Measurements from ENCODE around the gene TAS2R38. TPM values are rescaled to one million over a fixed set of nuclear protein-coding genes. Genes with fewer than 3 reads are reported as not detected.

The TAS2R38 gene
- total RNA-seq, 1 experiment from 2014 or later: not detected

- RAD21 ChIA-PET (ENCODE audit: low non-redundant PET in 1 of 2, low total read pairs in 2 of 2, uncharacterized antibody in 2 of 2, unreplicated experiment in 2 of 2): no interaction called here
- no peak for TF ChIP-seq SP1 (IDR thresholded peaks at IDR 0.05; ENCODE audit: low read depth)
- Histone ChIP-seq H3K27ac (ENCODE audit: low read depth, low read length) (no peak overlapping the region), H3K4me3 (replicated peaks in 1 of 2; ENCODE audit: low read depth in 1 of 2, low read length in 2 of 2) (no peak overlapping the region), H3K4me1 (ENCODE audit: control insufficient read depth in 1 of 2, insufficient read depth in 2 of 2, low read length in 2 of 2) (no peaks in the 10 kb centered on the region), H2AFZ (ENCODE audit: low read depth, low read length, poor library complexity, severe bottlenecking) (no peak overlapping the region), H4K20me1 (ENCODE audit: insufficient read depth) (no peaks in the 10 kb centered on the region), H3K27me3 (ENCODE audit: insufficient read depth, low read length) (no peaks in the 10 kb centered on the region), H3K79me2 (ENCODE audit: insufficient read depth, low read length) (no peaks in the 10 kb centered on the region), H3K4me2 (ENCODE audit: low read length) (no peak overlapping the region), H3K9me3 (ENCODE audit: control insufficient read depth in 1 of 2, insufficient read depth in 1 of 2, low read depth in 1 of 2, low read length in 2 of 2) (no peaks in the 10 kb centered on the region), H3K9me2 (ENCODE audit: insufficient read depth) (no peaks in the 10 kb centered on the region), H3K36me3 (ENCODE audit: control insufficient read depth in 1 of 2, insufficient read depth in 2 of 2, low read length in 2 of 2) (no peaks in the 10 kb centered on the region), H3K9ac (ENCODE audit: low read length) (no peak overlapping the region)
- DNase-seq (ENCODE audit: low read depth, low spot score) (no peak), ATAC-seq (no peak)
- CTCF ChIA-PET: no interaction called here
- BruUV-seq (replicated peaks): no TSS peak
- intact Hi-C loops (cut with micrococcal nuclease): no loop called here
- POLR2A ChIA-PET: no interaction called here
Observed at GRCh38 chr7:141950806-141951205, 22.8 kb downstream of the TAS2R38 start.

GRCh38 chr7:141949911-141950310 is 23.7 kb downstream of the TAS2R38 start:
- no TSS peak for BruUV-seq (replicated peaks)
- no peaks in the 10 kb centered on the region for H3K36me3 ChIP-seq (ENCODE audit: control insufficient read depth in 1 of 2, insufficient read depth in 2 of 2, low read length in 2 of 2)
- DNase-seq (ENCODE audit: low read depth, low spot score) (no peak), ATAC-seq (no peak)
- no peaks in the 10 kb centered on the region for H3K27me3 ChIP-seq (ENCODE audit: insufficient read depth, low read length)
- H3K79me2 ChIP-seq (ENCODE audit: insufficient read depth, low read length): no peaks in the 10 kb centered on the region
- no peaks in the 10 kb centered on the region for H4K20me1 ChIP-seq (ENCODE audit: insufficient read depth)
- CTCF ChIA-PET: no interaction called here
- POLR2A ChIA-PET: no interaction called here
- no peak overlapping the region for H3K4me2 ChIP-seq (ENCODE audit: low read length)
- no peak overlapping the region for H3K27ac ChIP-seq (ENCODE audit: low read depth, low read length)
- H3K9ac ChIP-seq (ENCODE audit: low read length): no peak overlapping the region
- H3K4me3 ChIP-seq (replicated peaks in 1 of 2; ENCODE audit: low read depth in 1 of 2, low read length in 2 of 2): no peak overlapping the region
- H2AFZ ChIP-seq (ENCODE audit: low read depth, low read length, poor library complexity, severe bottlenecking): no peak overlapping the region
- RAD21 ChIA-PET (ENCODE audit: low non-redundant PET in 1 of 2, low total read pairs in 2 of 2, uncharacterized antibody in 2 of 2, unreplicated experiment in 2 of 2): no interaction called here
- H3K4me1 ChIP-seq (ENCODE audit: control insufficient read depth in 1 of 2, insufficient read depth in 2 of 2, low read length in 2 of 2): no peaks in the 10 kb centered on the region
- intact Hi-C loops (cut with micrococcal nuclease): no loop called here
- no peaks in the 10 kb centered on the region for H3K9me3 ChIP-seq (ENCODE audit: control insufficient read depth in 1 of 2, insufficient read depth in 1 of 2, low read depth in 1 of 2, low read length in 2 of 2)
- no peaks in the 10 kb centered on the region for H3K9me2 ChIP-seq (ENCODE audit: insufficient read depth)
- TF ChIP-seq POLR2A (IDR thresholded peaks at IDR 0.05; ENCODE audit: borderline replicate concordance, extremely low read depth, insufficient read depth, insufficient read length) (no peak), YY1 (IDR thresholded peaks at IDR 0.05; ENCODE audit: extremely low read depth, insufficient replicate concordance, low read depth, low read length) (no peak), CBX3 (IDR thresholded peaks at IDR 0.05; ENCODE audit: low read depth) (no peak), RAD21 (IDR thresholded peaks at IDR 0.05; ENCODE audit: low read depth) (no peak), CTCF (IDR thresholded peaks at IDR 0.05 in 2 of 3, conservative IDR thresholded peaks at IDR 0.05 in 1 of 3; ENCODE audit: borderline replicate concordance in 1 of 3, insufficient read depth in 1 of 3, low read depth in 2 of 3, low read length in 2 of 3) (no peak), TCF7L2 (IDR thresholded peaks at IDR 0.05; ENCODE audit: borderline replicate concordance, extremely low read depth, insufficient read depth, insufficient read length) (no peak), ZFX (IDR thresholded peaks at IDR 0.05) (no peak), EGR1 (IDR thresholded peaks at IDR 0.05; ENCODE audit: low read depth) (no peak), REST (IDR thresholded peaks at IDR 0.05; ENCODE audit: low read depth) (no peak), JUND (IDR thresholded peaks at IDR 0.05) (no peak), ZBTB33 (IDR thresholded peaks at IDR 0.05; ENCODE audit: extremely low read depth, insufficient replicate concordance, low read length) (no peak)
- TF ChIP-seq, protein P1, sequence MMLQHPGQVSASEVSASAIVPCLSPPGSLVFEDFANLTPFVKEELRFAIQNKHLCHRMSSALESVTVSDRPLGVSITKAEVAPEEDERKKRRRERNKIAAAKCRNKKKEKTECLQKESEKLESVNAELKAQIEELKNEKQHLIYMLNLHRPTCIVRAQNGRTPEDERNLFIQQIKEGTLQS (IDR thresholded peaks at IDR 0.05): no peak
- TF ChIP-seq, protein P2, sequence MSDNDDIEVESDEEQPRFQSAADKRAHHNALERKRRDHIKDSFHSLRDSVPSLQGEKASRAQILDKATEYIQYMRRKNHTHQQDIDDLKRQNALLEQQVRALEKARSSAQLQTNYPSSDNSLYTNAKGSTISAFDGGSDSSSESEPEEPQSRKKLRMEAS (IDR thresholded peaks at IDR 0.05): no peak

Data from HCT116 (cell line).